Measurements from ENCODE around the gene DGKH. TPM values are rescaled to one million over a fixed set of nuclear protein-coding genes. Genes with fewer than 3 reads are reported as not detected.

The DGKH gene
- total and polyA plus RNA-seq, 9 of the 15 experiments (the other 6 are each of a cell fraction or from before 2014, with no cell fraction given): 0.38 to 4.4 (median 3.1) TPM

DNA sequence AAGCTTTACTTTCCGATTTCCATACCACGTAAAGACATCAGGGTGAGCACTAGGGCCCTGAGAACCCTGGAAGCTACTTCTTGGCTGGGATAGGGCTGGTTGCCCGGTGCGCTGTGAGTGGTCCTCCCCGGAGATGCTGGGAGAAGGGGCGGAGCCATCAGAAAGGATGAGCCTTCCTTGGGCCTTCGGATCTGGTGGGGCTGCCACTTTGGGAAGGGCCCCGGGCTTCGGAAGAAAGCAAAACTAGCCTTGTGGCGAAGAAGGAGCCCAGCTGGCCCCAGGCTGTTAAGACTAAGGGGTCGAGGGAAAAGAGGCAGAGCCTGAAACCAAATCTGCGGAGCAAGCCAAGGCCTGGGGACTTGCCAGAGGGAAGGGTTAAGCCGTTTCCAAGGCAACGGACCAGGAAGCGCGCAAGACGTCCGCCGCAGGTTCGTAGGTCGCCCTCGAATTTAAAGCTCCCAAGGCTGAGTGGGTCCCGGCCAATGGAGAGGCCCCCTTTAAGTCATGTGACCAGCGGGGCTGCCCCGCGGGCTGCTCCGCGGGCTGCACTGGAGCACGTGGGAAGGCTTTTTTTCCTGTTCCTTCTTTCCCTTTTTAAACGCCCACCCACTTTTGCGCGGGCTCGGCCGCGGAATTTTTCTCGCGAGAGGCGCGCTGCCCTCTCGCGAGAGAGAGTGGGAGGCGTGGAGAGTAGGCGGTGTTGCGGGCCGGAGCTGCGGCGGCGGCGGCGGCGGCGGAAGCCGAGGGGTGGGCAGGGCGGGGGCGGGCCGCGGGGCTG, 223.1 kb downstream of the DGKH start (continued):
- TF ChIP-seq CBFA2T2 (conservative IDR thresholded peaks at IDR 0.05): peak; percentile 75
- TF ChIP-seq, protein P1, sequence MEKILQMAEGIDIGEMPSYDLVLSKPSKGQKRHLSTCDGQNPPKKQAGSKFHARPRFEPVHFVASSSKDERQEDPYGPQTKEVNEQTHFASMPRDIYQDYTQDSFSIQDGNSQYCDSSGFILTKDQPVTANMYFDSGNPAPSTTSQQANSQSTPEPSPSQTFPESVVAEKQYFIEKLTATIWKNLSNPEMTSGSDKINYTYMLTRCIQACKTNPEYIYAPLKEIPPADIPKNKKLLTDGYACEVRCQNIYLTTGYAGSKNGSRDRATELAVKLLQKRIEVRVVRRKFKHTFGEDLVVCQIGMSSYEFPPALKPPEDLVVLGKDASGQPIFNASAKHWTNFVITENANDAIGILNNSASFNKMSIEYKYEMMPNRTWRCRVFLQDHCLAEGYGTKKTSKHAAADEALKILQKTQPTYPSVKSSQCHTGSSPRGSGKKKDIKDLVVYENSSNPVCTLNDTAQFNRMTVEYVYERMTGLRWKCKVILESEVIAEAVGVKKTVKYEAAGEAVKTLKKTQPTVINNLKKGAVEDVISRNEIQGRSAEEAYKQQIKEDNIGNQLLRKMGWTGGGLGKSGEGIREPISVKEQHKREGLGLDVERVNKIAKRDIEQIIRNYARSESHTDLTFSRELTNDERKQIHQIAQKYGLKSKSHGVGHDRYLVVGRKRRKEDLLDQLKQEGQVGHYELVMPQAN (IDR thresholded peaks at IDR 0.05; ENCODE audit: borderline replicate concordance): peak; percentile 61; the same call in 1 of the 2 replicates
- TF ChIP-seq ZNF75A (CRISPR knock-in tag; IDR thresholded peaks at IDR 0.05): no peak
- TF ChIP-seq NFRKB (IDR thresholded peaks at IDR 0.05; ENCODE audit: low read depth): no peak
- TF ChIP-seq NR2C2 (CRISPR knock-in tag; IDR thresholded peaks at IDR 0.05): peak; percentile 67; the same call in 1 of the 2 replicates
- peak; percentile 90 for TF ChIP-seq NR2C2 (tag; IDR thresholded peaks at IDR 0.05)
- TF ChIP-seq ELF4 (CRISPR knock-in tag; IDR thresholded peaks at IDR 0.05): no peak
- TF ChIP-seq ETS2 (tag; IDR thresholded peaks at IDR 0.05; ENCODE audit: borderline replicate concordance, poor library complexity, severe bottlenecking): no peak
- peak; percentile 78 for TF ChIP-seq MYBL2 (IDR thresholded peaks at IDR 0.05; ENCODE audit: low read depth)
- TF ChIP-seq MYBL2 (CRISPR knock-in tag; IDR thresholded peaks at IDR 0.05; ENCODE audit: borderline replicate concordance): no peak
- no peak for TF ChIP-seq ZNF518B (CRISPR knock-in tag; IDR thresholded peaks at IDR 0.05)
- TF ChIP-seq MTF1 (CRISPR knock-in tag; IDR thresholded peaks at IDR 0.05; ENCODE audit: borderline replicate concordance): no peak
- peak; percentile 94 for TF ChIP-seq RBM25 (IDR thresholded peaks at IDR 0.05; ENCODE audit: low read depth, low read length, severe bottlenecking)
- TF ChIP-seq, protein P2, sequence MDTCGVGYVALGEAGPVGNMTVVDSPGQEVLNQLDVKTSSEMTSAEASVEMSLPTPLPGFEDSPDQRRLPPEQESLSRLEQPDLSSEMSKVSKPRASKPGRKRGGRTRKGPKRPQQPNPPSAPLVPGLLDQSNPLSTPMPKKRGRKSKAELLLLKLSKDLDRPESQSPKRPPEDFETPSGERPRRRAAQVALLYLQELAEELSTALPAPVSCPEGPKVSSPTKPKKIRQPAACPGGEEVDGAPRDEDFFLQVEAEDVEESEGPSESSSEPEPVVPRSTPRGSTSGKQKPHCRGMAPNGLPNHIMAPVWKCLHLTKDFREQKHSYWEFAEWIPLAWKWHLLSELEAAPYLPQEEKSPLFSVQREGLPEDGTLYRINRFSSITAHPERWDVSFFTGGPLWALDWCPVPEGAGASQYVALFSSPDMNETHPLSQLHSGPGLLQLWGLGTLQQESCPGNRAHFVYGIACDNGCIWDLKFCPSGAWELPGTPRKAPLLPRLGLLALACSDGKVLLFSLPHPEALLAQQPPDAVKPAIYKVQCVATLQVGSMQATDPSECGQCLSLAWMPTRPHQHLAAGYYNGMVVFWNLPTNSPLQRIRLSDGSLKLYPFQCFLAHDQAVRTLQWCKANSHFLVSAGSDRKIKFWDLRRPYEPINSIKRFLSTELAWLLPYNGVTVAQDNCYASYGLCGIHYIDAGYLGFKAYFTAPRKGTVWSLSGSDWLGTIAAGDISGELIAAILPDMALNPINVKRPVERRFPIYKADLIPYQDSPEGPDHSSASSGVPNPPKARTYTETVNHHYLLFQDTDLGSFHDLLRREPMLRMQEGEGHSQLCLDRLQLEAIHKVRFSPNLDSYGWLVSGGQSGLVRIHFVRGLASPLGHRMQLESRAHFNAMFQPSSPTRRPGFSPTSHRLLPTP (IDR thresholded peaks at IDR 0.05; ENCODE audit: borderline replicate concordance, extremely low read depth, insufficient read length): no peak
- TF ChIP-seq, protein P3, sequence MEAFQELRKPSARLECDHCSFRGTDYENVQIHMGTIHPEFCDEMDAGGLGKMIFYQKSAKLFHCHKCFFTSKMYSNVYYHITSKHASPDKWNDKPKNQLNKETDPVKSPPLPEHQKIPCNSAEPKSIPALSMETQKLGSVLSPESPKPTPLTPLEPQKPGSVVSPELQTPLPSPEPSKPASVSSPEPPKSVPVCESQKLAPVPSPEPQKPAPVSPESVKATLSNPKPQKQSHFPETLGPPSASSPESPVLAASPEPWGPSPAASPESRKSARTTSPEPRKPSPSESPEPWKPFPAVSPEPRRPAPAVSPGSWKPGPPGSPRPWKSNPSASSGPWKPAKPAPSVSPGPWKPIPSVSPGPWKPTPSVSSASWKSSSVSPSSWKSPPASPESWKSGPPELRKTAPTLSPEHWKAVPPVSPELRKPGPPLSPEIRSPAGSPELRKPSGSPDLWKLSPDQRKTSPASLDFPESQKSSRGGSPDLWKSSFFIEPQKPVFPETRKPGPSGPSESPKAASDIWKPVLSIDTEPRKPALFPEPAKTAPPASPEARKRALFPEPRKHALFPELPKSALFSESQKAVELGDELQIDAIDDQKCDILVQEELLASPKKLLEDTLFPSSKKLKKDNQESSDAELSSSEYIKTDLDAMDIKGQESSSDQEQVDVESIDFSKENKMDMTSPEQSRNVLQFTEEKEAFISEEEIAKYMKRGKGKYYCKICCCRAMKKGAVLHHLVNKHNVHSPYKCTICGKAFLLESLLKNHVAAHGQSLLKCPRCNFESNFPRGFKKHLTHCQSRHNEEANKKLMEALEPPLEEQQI (IDR thresholded peaks at IDR 0.05): 0 out of 2 replicates have a peak, but pooled peaks have one; percentile 18
- TF ChIP-seq ZNF140 (CRISPR knock-in tag; IDR thresholded peaks at IDR 0.05): no peak

Data from K562 (cell line).